IMR-90 (cell line): ENCODE measurements around the gene COL27A1. TPM values are rescaled to one million over a fixed set of nuclear protein-coding genes. Genes with fewer than 3 reads are reported as not detected.

Experiments used
- ATAC-seq: fragments of 200-7000 bp; cut with Tn5 transposase; 2 replicates; pipeline ENCODE4 v1.9.1; 2020; ENCODE audit warnings: low read depth, mild to moderate bottlenecking, moderate library complexity
- BruUV-seq: library from RNA; stranded (reverse); fragments of 400-500 nt; replicated peaks from 2 replicates; lab custom pipeline; 2021; lab: Mats Ljungman, UMichigan
- CTCF ChIA-PET: fragments of 300-600 bp; formaldehyde crosslinking; extraction: SDS; loops from one replicate; lab custom pipeline; 2021; ENCODE audit warnings: antibody characterized with exemption; lab: Yijun Ruan, JAX
- POLR2A ChIA-PET: fragments of 300-600 bp; sonication (Branson Sonifier 250); formaldehyde crosslinking; loops from one replicate; lab custom pipeline; 2022; ENCODE audit warnings: antibody characterized with exemption; ENCODE audit not compliant: unreplicated experiment; lab: Charles Lee
- DNase-seq: peaks from one replicate; pipeline ENCODE4 v3.0.0; 2013
- H2AFZ ChIP-seq: replicated peaks from 2 replicates; pipeline ENCODE3; 2013; ENCODE audit warnings: low read length, mild to moderate bottlenecking; ENCODE audit not compliant: poor library complexity
- H2AK5ac ChIP-seq: 2 replicates; pipeline ENCODE4 v1.6.1; 2013; ENCODE audit warnings: low read depth, low read length, inconsistent platforms
- H2AK9ac ChIP-seq: replicated peaks from 2 replicates; pipeline ENCODE3; 2013; ENCODE audit warnings: mild to moderate bottlenecking, low read depth, low read length, moderate library complexity; ENCODE audit not compliant: poor library complexity
- H2BK120ac ChIP-seq: 2 replicates; pipeline ENCODE4 v1.6.1; 2013; ENCODE audit warnings: low read depth, low read length, inconsistent platforms
- H2BK15ac ChIP-seq: 3 replicates; pipeline ENCODE4 v1.6.1; 2013; ENCODE audit warnings: low read depth, low read length, inconsistent platforms
- H2BK20ac ChIP-seq: 2 replicates; pipeline ENCODE4 v1.6.1; 2013; ENCODE audit warnings: low read depth, mild to moderate bottlenecking, inconsistent platforms, low read length, moderate library complexity
- H2BK5ac ChIP-seq: 2 replicates; pipeline ENCODE4 v1.6.1; 2013; ENCODE audit warnings: mild to moderate bottlenecking, low read depth, low read length, inconsistent platforms; ENCODE audit not compliant: poor library complexity, severe bottlenecking
- H3K14ac ChIP-seq: replicated peaks from 2 replicates; pipeline ENCODE4 v1.6.1; 2013; ENCODE audit warnings: low read depth, low read length, inconsistent platforms
- H3K18ac ChIP-seq: 2 replicates; pipeline ENCODE4 v1.6.1; 2013; ENCODE audit warnings: low read depth, low read length, control low read depth
- H3K23ac ChIP-seq: 2 replicates; pipeline ENCODE4 v1.6.1; 2013; ENCODE audit warnings: low read depth, low read length, inconsistent platforms
- H3K27ac ChIP-seq: 2 replicates; pipeline ENCODE4 v1.5.1; 2013; ENCODE audit warnings: mild to moderate bottlenecking, control low read depth, low read length; ENCODE audit not compliant: insufficient read depth
- H3K27me3 ChIP-seq: 2 replicates; pipeline ENCODE4 v1.6.1; 2013; ENCODE audit warnings: low read length; ENCODE audit not compliant: control insufficient read depth, insufficient read depth
- H3K36me3 ChIP-seq: 2 replicates; pipeline ENCODE4 v1.6.1; 2013; ENCODE audit warnings: low read length, mixed read lengths; ENCODE audit not compliant: control insufficient read depth, insufficient read depth
- H3K4ac ChIP-seq: 2 replicates; pipeline ENCODE4 v1.6.1; 2013; ENCODE audit warnings: low read depth, low read length, inconsistent platforms
- H3K4me1 ChIP-seq: 2 replicates; pipeline ENCODE4 v1.6.1; 2013; ENCODE audit warnings: low read length, mixed read lengths; ENCODE audit not compliant: control insufficient read depth, insufficient read depth
- H3K4me2 ChIP-seq: 2 replicates; pipeline ENCODE4 v1.6.1; 2013; ENCODE audit warnings: low read depth, mild to moderate bottlenecking, control low read depth, low read length, moderate library complexity
- H3K4me3 ChIP-seq: 2 replicates; pipeline ENCODE4 v1.5.1; 2013; ENCODE audit warnings: low read depth, mild to moderate bottlenecking, control low read depth, low read length, moderate library complexity; ENCODE audit not compliant: insufficient read depth
- H3K56ac ChIP-seq: 2 replicates; pipeline ENCODE4 v1.6.1; 2013; ENCODE audit warnings: low read length, inconsistent platforms; ENCODE audit not compliant: insufficient read depth; ENCODE audit errors: extremely low read depth
- H3K79me1 ChIP-seq, 2 experiments: 2 replicates each; pipeline ENCODE4 v1.6.1; 2013; ENCODE audit warnings: low read length in 2 of 2, inconsistent platforms in 1 of 2, low read depth in 1 of 2
- H3K9ac ChIP-seq: 2 replicates; pipeline ENCODE4 v1.6.1; 2013; ENCODE audit warnings: low read depth, low read length, control low read depth
- H3K9me1 ChIP-seq: 2 replicates; pipeline ENCODE4 v1.6.1; 2013; ENCODE audit warnings: low read length, inconsistent platforms; ENCODE audit not compliant: insufficient read depth
- H3K9me3 ChIP-seq: 2 replicates; pipeline ENCODE4 v1.6.1; 2013; ENCODE audit warnings: low read length; ENCODE audit not compliant: control insufficient read depth, insufficient read depth
- H4K20me1 ChIP-seq: 2 replicates; pipeline ENCODE4 v1.6.1; 2013; ENCODE audit warnings: low read length, inconsistent platforms; ENCODE audit not compliant: insufficient read depth
- H4K5ac ChIP-seq: 2 replicates; pipeline ENCODE4 v1.6.1; 2013; ENCODE audit warnings: mild to moderate bottlenecking, low read depth, low read length, control low read depth
- H4K8ac ChIP-seq, 2 experiments: 2 replicates each; pipeline ENCODE4 v1.6.1; 2013; ENCODE audit warnings: low read depth in 2 of 2, low read length in 2 of 2, control low read depth in 1 of 2, inconsistent platforms in 1 of 2
- H4K91ac ChIP-seq: 2 replicates; pipeline ENCODE4 v1.6.1; 2013; ENCODE audit warnings: low read depth, low read length, inconsistent platforms; ENCODE audit not compliant: insufficient read depth
- BHLHE40 ChIP-seq: fragments of 150-350 bp; IDR thresholded peaks from 2 replicates; pipeline ENCODE4 v1.6.1; 2016; ENCODE audit warnings: mild to moderate bottlenecking, low read depth, low read length
- CEBPB ChIP-seq: IDR thresholded peaks from 2 replicates; pipeline ENCODE4 v1.6.1; 2012; ENCODE audit warnings: low read depth, low read length, improper control_type of control experiment
- NFE2L2 ChIP-seq: fragments of 150-350 bp; IDR thresholded peaks from 2 replicates; pipeline ENCODE4 v1.6.1; 2016; ENCODE audit warnings: low read depth, mild to moderate bottlenecking, low read length
- WGBS, 2 experiments: methylation state at CpG; one replicate each; pipeline versions ENCODE4 v1.1.5 to v1.1.7; 2013; ENCODE audit warnings: missing lambda C conversion rate in 2 of 2; ENCODE audit not compliant: insufficient read length in 1 of 2; ENCODE audit errors: extremely low coverage in 2 of 2; 5-methylcytosine and 5-hydroxymethylcytosine counted together
- dilution Hi-C: fragments of 300-500 bp; cut with HindIII; formaldehyde crosslinking; loops from one replicate; pipeline ENCODE4 v1.14.3; 2018; ENCODE audit warnings: low sequenced_read_pairs; ENCODE audit not compliant: unreplicated experiment
- in situ Hi-C: fragments of 300-500 bp; cut with MboI; formaldehyde crosslinking; loops from 3 replicates; pipeline ENCODE4 v1.14.3; 2019; ENCODE audit warnings: low sequenced_read_pairs, inconsistent platforms, mixed read lengths
- intact Hi-C: fragments of 100-400 bp; cut with micrococcal nuclease; formaldehyde crosslinking; loops from 2 replicates; pipeline ENCODE4 v1.10.0; 2022
- polyA plus RNA-seq, 3 experiments: library from polyadenylated mRNA; depleted of rRNA; stranded (reverse); fragments of >200 nt; gene quantifications; 2 replicates each; pipeline ENCODE4 v1.2.3, GENCODE V29; 2012; ENCODE audit warnings: low replicate concordance in 1 of 3
- total RNA-seq: library from RNA; depleted of rRNA; stranded (reverse); fragments of >200 nt; gene quantifications from 2 replicates; pipeline ENCODE4 v1.2.3, GENCODE V29; 2012
- TF ChIP-seq, protein P1 (sequence below): fragments of 150-350 bp; IDR thresholded peaks from 2 replicates; pipeline ENCODE4 v1.6.1; 2016; ENCODE audit warnings: low read depth, mild to moderate bottlenecking, low read length, moderate library complexity, borderline replicate concordance
- TF ChIP-seq, protein P2 (sequence below): conservative IDR thresholded peaks from 2 replicates; pipeline ENCODE4 v1.5.1; 2012; ENCODE audit warnings: mild to moderate bottlenecking, low read depth, low read length, improper control_type of control experiment

Gene COL27A1
- total and polyA plus RNA-seq, 2 of the 4 experiments (the other 2 are of a cell fraction) = 3.2 to 18.3 TPM

- no peak overlapping the region for H2BK15ac ChIP-seq
- no TSS peak for BruUV-seq
- H3K18ac ChIP-seq = no peak overlapping the region
- peaks cover 23% of the 10 kb centered on the region for H3K4me1 ChIP-seq
- dilution Hi-C loops = no loop called here
- no peaks in the 10 kb centered on the region for H3K9me3 ChIP-seq
- no peak overlapping the region for H2BK5ac ChIP-seq
- H4K20me1 ChIP-seq = no peaks in the 10 kb centered on the region
- WGBS, 2 experiments = 94% methylated on average over 3 of the region's 6 CpGs; no CpG with 5 or more reads in 1 of the 2 experiments
- TF ChIP-seq CEBPB = no peak
- TF ChIP-seq, protein P1, sequence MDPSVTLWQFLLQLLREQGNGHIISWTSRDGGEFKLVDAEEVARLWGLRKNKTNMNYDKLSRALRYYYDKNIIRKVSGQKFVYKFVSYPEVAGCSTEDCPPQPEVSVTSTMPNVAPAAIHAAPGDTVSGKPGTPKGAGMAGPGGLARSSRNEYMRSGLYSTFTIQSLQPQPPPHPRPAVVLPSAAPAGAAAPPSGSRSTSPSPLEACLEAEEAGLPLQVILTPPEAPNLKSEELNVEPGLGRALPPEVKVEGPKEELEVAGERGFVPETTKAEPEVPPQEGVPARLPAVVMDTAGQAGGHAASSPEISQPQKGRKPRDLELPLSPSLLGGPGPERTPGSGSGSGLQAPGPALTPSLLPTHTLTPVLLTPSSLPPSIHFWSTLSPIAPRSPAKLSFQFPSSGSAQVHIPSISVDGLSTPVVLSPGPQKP = no peak
- TF ChIP-seq, protein P2, sequence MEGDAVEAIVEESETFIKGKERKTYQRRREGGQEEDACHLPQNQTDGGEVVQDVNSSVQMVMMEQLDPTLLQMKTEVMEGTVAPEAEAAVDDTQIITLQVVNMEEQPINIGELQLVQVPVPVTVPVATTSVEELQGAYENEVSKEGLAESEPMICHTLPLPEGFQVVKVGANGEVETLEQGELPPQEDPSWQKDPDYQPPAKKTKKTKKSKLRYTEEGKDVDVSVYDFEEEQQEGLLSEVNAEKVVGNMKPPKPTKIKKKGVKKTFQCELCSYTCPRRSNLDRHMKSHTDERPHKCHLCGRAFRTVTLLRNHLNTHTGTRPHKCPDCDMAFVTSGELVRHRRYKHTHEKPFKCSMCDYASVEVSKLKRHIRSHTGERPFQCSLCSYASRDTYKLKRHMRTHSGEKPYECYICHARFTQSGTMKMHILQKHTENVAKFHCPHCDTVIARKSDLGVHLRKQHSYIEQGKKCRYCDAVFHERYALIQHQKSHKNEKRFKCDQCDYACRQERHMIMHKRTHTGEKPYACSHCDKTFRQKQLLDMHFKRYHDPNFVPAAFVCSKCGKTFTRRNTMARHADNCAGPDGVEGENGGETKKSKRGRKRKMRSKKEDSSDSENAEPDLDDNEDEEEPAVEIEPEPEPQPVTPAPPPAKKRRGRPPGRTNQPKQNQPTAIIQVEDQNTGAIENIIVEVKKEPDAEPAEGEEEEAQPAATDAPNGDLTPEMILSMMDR = no peak
- TF ChIP-seq NFE2L2 = no peak
- no peak for TF ChIP-seq BHLHE40
- H2BK20ac ChIP-seq = no peak overlapping the region
- no peak overlapping the region for H4K8ac ChIP-seq
- ATAC-seq = no peak
- H4K91ac ChIP-seq = no peak overlapping the region
- no peak overlapping the region for H3K4me3 ChIP-seq
- H3K4ac ChIP-seq = no peak overlapping the region
- ChIA-PET POLR2A (no interaction called here), CTCF (no interaction called here)
- no peak overlapping the region for H2AK9ac ChIP-seq
- no peak overlapping the region for H2AFZ ChIP-seq
- H3K23ac ChIP-seq = no peak overlapping the region
- H3K56ac ChIP-seq = no peak overlapping the region
- H3K79me1 ChIP-seq = no peaks in the 10 kb centered on the region; a peak in 1 of 4 replicates
- no peak for DNase-seq
- no peak overlapping the region for H3K14ac ChIP-seq
- H4K5ac ChIP-seq = no peak overlapping the region
- H3K9me1 ChIP-seq = peaks cover 20% of the 10 kb centered on the region
- H3K36me3 ChIP-seq = peaks cover 15% of the 10 kb centered on the region
- H2BK120ac ChIP-seq = no peak overlapping the region
- H2AK5ac ChIP-seq = no peak overlapping the region
- H3K4me2 ChIP-seq = no peak overlapping the region
- no peak overlapping the region for H3K9ac ChIP-seq
- intact Hi-C loops = no loop called here
- H3K27ac ChIP-seq = no peak overlapping the region
- H3K27me3 ChIP-seq = no peaks in the 10 kb centered on the region
- in situ Hi-C loops = no loop called here
Measured at GRCh38 chr9:114213566-114213965, 58.2 kb downstream of the COL27A1 start.
